Measurements from ENCODE around the gene CACNB4.

Gene CACNB4

DNA sequence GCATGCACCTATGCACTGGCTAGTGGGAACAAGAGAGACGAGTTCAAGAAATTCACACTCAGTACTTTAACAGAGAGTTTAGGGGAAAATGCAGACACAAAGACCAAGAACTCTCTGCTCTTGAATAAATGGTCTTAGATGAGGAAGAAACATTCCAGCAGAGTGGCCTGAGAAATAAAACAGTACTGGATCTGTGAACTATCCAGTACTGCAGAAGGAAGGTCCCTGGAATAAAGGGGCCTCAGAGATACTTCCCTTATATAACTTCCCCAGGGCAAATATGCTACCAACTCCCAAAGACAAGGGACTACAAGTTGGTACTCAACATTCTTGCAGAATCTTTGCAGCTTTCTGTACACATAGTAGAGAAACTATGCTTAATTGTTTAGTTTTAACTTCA, 199.7 kb downstream of the CACNB4 start:
- TF ChIP-seq, protein P1, sequence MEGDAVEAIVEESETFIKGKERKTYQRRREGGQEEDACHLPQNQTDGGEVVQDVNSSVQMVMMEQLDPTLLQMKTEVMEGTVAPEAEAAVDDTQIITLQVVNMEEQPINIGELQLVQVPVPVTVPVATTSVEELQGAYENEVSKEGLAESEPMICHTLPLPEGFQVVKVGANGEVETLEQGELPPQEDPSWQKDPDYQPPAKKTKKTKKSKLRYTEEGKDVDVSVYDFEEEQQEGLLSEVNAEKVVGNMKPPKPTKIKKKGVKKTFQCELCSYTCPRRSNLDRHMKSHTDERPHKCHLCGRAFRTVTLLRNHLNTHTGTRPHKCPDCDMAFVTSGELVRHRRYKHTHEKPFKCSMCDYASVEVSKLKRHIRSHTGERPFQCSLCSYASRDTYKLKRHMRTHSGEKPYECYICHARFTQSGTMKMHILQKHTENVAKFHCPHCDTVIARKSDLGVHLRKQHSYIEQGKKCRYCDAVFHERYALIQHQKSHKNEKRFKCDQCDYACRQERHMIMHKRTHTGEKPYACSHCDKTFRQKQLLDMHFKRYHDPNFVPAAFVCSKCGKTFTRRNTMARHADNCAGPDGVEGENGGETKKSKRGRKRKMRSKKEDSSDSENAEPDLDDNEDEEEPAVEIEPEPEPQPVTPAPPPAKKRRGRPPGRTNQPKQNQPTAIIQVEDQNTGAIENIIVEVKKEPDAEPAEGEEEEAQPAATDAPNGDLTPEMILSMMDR (IDR thresholded peaks at IDR 0.05; ENCODE audit: low read depth, low read length), result no peak
- H3K4me3 ChIP-seq (ENCODE audit: low read depth, low read length), result no peak overlapping the region

GRCh38 chr2:151891566-151892194, 207.2 kb downstream of the CACNB4 start:
- TF ChIP-seq, protein P1 (IDR thresholded peaks at IDR 0.05; ENCODE audit: low read depth, low read length), result no peak
- no peak overlapping the region for H3K4me3 ChIP-seq (ENCODE audit: low read depth, low read length)

DNA sequence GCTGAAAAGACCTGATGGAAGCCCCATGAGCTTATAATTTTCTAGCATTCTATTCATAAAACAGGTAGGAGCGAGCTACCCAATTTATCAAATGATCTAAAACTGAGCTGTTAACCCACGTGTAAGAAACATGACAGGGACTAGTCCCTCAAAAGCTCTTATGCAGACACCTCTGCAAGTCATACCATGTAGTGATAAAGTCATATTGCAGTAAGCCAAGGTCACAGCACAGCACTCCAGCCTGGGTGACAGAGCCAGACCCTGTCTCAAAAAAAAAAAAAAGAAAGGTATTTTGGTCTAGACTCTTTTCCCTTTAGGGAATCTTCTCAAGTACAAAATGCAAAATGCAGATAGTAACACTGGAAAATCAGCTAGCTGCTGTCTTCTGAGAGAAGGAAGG, 211.7 kb downstream of the CACNB4 start:
- no peak overlapping the region for H3K4me3 ChIP-seq (ENCODE audit: low read depth, low read length)
- TF ChIP-seq, protein P1 (IDR thresholded peaks at IDR 0.05; ENCODE audit: low read depth, low read length), result no peak

- no peak overlapping the region for H3K4me3 ChIP-seq (ENCODE audit: low read depth, low read length)
- TF ChIP-seq, protein P1 (IDR thresholded peaks at IDR 0.05; ENCODE audit: low read depth, low read length), result no peak
Observed at GRCh38 chr2:151886241-151886640, 212.6 kb downstream of the CACNB4 start.

DNA sequence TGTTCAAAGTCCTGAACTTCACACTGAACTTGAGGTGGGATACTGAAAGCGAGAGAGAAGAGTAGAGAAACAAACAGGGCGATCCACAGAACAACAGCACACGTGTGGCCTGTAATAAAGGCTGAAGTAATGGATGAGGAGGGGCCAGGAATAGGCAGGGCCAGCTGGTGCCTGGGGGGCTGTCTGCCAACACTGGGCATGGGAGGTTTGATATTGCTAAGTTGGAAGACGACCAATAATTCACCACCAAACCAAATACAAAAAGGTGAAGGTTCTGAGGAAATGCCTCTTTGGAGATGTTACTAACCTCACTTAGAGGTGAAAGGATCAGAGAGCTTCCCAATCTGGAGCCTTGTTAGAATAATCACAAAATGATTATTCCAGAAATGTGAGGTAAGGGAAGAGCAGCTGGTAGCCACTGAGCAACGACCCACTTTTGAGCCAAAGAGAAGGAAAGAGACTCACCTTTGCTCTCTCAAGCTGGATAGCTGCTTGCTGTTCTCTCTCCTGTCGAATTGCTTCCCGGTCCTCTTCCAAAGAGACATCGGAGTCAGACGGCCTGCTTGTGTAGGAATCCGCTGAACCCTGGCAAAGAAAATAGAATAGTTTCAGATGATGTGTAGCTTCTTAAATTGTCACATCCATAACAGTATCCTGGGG, 215.9 kb downstream of the CACNB4 start:
- no peak overlapping the region for H3K4me3 ChIP-seq (ENCODE audit: low read depth, low read length)
- TF ChIP-seq, protein P1 (IDR thresholded peaks at IDR 0.05; ENCODE audit: low read depth, low read length), result no peak

DNA sequence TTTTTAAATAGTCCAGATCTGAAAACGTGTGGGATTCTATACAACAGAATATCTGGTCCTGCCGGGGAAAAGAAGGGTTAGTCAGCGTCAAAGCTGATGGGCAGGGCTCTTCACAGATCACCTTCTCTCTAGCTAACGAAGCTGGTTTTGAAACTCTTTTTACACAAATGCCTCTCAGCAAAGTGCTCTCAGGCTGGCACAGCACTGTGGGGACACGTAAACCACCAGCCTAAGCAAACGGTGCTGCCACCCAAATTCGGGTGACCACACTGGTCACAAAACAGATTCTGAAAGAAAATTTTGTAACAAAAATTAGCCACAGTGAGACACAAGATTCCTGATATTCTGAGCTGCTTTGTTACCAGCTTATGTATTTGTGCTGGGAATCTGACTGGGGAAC, 217.5 kb downstream of the CACNB4 start:
- H3K4me3 ChIP-seq (ENCODE audit: low read depth, low read length), result no peak overlapping the region
- TF ChIP-seq, protein P1 (IDR thresholded peaks at IDR 0.05; ENCODE audit: low read depth, low read length), result no peak

DNA sequence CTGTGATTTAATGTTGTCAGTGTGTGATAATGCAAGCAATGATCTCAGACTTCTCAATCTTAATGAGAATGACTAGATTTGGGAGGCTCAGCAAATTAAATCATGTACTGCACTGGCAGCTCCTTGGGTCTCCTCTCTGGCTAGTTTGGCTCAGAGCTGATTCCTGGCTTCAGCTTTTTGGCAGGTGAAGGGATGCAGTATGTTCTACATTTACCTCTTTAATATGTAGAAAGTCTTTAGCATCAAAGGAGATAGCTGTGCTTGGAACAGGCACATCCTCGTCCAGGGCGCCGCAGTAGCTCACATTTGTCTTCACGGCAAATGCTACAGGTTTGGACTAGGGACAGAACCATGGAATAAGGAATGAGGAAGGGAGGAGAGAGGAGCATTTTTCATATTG, 218.3 kb downstream of the CACNB4 start:
- H3K4me3 ChIP-seq (ENCODE audit: low read depth, low read length), result no peak overlapping the region
- TF ChIP-seq, protein P1 (IDR thresholded peaks at IDR 0.05; ENCODE audit: low read depth, low read length), result no peak
